ENCODE data around the gene RGS19.

DNA sequence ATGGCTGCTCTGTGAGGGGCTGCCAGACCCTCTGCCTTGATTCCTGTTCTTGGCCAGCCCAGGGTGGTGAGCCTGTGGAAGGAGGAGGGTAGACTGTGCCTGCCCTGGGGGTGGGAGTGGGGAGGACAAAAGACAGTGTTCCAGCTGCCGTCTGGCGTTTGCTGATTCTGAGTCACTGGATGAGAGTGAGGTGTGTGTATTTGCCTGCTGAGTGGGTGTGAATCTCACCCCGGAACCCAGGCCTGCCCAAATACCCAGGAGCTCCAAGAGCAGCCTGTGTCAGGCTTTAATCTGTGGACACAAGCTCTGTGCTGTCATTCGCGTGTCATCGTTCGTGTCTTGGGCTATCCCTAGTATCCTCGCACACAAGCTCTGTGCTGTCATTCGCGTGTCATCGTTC is 7.5 kb upstream of the RGS19 start:
- TF ChIP-seq EP300 (IDR thresholded peaks at IDR 0.05) (no peak), POLR2A (IDR thresholded peaks at IDR 0.05) (no peak)

Measured in gastroesophageal sphincter (tissue), 2 donors.